ENCODE data around the gene TPT1. TPM values are rescaled to one million over a fixed set of nuclear protein-coding genes. Genes with fewer than 3 reads are reported as not detected.

Gene TPT1
- total RNA-seq, 1 experiment from 2014 or later: 1,247 TPM

DNA sequence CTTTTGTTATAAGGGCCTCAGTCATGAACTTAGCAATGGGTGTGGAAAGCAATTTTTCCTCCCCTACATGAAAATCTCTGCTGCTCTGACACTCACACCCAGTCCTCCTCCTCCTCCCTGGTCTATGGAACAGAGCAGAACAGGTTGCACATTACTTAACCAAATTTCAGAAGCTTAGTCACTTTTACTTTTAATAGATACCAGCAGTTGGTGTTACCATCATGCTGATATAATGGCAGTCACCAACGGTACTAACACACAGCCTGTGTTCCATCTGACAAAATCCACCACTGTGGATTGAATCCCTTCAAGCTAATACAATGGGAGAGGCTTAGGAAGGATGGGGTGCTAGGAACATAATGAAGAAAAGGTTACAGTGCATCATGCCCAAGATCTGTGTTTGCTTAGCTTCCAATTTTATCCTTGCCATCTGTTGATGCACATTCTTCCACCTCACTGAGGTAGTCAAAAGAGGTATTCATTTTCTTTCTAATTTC is 9.8 kb downstream of the TPT1 start:
- DNase-seq: no peak
- Histone ChIP-seq H3K36me3 (peaks cover 20% of the 10 kb centered on the region), H3K27me3 (no peaks in the 10 kb centered on the region)

DNA sequence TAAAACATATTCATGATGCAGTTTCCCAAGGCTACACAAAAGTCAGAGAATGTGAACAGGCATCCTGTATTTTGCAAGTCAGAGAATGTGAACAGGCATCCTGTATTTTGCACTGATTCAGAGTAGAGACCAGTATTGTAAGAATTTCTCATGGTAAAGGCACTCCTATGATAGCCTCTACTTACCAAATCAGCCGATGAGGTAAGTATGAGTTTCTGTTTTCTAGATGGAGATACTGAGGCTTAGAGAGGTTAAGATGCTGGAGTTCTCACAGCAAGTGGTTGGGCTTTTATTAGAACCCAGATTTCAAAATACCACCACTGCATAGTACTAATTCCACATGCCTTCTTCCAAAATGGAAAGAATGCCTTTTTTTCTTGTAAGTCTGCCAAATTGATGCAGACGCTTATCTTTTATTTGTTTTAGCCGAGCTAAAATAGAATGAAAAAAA is 12.3 kb downstream of the TPT1 start:
- no peaks in the 10 kb centered on the region for H3K27me3 ChIP-seq
- no peak for DNase-seq

More for the DNA sequence above, 9.8 kb downstream of the TPT1 start:
- Histone ChIP-seq H3K9me3 (no peaks in the 10 kb centered on the region), H3K4me3 (no peak overlapping the region)

DNA sequence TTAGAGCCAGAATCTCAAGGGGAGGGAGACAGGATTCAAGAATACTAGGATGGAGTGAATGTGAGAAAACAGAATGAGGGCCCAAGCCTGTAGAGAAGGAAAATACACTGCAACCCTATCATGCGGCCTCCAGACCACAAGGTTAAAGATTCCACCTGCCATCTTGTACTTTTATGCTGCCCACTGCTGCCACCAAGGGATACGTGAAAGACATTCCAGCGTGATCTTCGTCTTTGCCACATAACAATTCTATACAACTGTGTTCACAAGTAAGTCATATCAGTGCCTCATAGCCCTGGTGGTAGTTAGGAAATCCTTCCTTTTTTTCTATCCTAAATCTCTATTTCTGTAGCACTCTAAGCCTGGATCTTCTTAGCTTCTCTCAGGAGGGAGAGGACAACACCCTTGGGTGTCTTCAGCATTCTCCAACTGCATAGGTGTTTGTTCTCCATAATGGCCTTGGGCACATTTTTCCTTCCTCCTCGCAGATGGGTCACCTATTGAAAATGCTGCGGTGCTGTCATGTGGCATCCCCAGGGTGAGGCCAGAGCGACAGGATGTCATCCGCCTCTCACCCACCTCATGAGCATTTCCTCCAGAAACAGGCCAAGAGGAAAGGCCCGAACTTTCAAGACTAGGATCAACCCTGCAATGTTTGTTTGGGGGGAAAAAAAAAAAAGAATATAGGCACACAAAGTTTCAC is 13.6 kb downstream of the TPT1 start:
- H3K36me3 ChIP-seq: no peaks in the 10 kb centered on the region
- DNase-seq: no peak
- H3K9me3 ChIP-seq: no peaks in the 10 kb centered on the region

More for the DNA sequence above, 12.3 kb downstream of the TPT1 start:
- H3K4me3 ChIP-seq: no peak overlapping the region
- no peaks in the 10 kb centered on the region for H3K9me3 ChIP-seq
- H3K36me3 ChIP-seq: no peaks in the 10 kb centered on the region

DNA sequence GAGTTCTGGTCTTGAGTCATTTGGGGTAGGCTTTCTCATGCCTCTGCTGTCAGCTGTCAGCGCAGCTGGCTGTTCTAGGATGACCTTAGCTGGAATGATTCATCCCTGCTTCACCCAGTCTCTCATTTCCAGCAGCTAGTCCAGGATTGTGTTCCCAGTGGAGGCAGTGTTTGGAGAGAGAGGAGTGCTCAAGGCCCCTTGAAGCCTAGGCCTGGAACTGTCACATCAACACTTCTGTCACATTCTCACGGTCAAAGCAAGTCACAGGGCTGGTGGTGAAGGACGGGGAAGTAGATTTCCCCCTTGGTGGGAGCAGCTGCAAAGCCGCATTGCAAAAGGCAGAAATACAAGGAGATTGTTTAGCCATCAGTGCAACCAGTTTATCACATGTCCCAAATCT is 15.2 kb downstream of the TPT1 start:
- Histone ChIP-seq H3K36me3 (no peaks in the 10 kb centered on the region), H3K9me3 (no peaks in the 10 kb centered on the region), H3K4me3 (no peak overlapping the region), H3K27me3 (no peaks in the 10 kb centered on the region)
- DNase-seq: peak; percentile 75

More for the DNA sequence above, 13.6 kb downstream of the TPT1 start:
- H3K4me3 ChIP-seq: no peak overlapping the region
- no peaks in the 10 kb centered on the region for H3K27me3 ChIP-seq

- no peak for DNase-seq
- no peaks in the 10 kb centered on the region for H3K9me3 ChIP-seq
- H3K36me3 ChIP-seq: no peaks in the 10 kb centered on the region
- H3K27me3 ChIP-seq: no peaks in the 10 kb centered on the region
- no peak overlapping the region for H3K4me3 ChIP-seq
These were observed 19.9 kb downstream of the TPT1 start for GRCh38 chr13:45320876-45321629.

DNA sequence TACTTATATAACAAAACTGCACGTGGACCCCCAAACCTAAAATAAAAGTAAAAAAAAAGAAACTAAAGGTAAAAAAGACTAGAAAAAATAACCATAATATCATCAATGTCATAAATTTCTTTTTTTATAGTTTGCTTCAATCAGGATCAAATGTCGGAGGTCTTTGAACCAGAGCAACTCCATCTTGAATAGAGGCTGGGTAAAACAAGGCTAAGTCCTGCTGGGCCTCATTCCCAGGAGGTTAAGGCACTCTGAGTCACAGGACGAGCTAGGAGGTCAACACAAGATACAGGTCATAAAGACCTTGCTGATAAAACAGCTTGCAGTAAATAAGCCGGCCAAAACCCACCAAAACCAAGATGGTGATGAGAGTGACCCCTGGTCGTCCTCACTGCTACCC is 24.0 kb downstream of the TPT1 start:
- DNase-seq: no peak
- Histone ChIP-seq H3K36me3 (no peaks in the 10 kb centered on the region), H3K27me3 (no peaks in the 10 kb centered on the region), H3K4me3 (no peak overlapping the region), H3K9me3 (no peaks in the 10 kb centered on the region)

- Histone ChIP-seq H3K4me3 (no peak overlapping the region), H3K9me3 (no peaks in the 10 kb centered on the region), H3K36me3 (no peaks in the 10 kb centered on the region), H3K27me3 (no peaks in the 10 kb centered on the region)
- no peak for DNase-seq
These were observed 24.6 kb downstream of the TPT1 start for GRCh38 chr13:45316338-45316737.

- Histone ChIP-seq H3K9me3 (no peaks in the 10 kb centered on the region), H3K4me3 (no peak overlapping the region), H3K36me3 (no peaks in the 10 kb centered on the region), H3K27me3 (no peaks in the 10 kb centered on the region)
- peak; percentile 6 for DNase-seq
These were observed 25.3 kb downstream of the TPT1 start for GRCh38 chr13:45315520-45316167.

DNA sequence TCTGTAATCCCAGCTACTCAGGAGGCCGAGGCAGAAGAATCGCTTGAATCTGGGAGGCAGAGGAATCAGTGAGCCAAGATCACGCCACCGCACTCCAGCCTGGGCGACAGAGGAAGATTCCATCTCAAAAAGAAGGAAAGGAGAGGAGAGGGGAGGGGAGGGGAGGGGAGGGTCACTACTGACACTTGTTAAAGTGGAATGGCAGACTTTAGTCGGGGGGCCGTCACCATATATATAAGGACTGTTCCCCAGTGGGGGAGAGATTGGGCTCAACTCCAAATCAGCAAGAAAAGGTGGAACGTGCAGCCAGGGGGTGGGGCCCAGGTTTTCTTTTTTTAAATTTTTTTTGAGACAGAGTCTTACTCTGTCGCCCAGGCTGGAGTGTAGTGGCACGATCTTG is 26.2 kb downstream of the TPT1 start:
- no peak overlapping the region for H3K4me3 ChIP-seq

GRCh38 chr13:45310341-45311131 is 30.4 kb downstream of the TPT1 start:
- Histone ChIP-seq H3K36me3 (no peaks in the 10 kb centered on the region), H3K27me3 (no peaks in the 10 kb centered on the region), H3K4me3 (no peak overlapping the region), H3K9me3 (no peaks in the 10 kb centered on the region)
- no peak for DNase-seq

More for the DNA sequence above, 26.2 kb downstream of the TPT1 start:
- no peaks in the 10 kb centered on the region for H3K9me3 ChIP-seq
- no peaks in the 10 kb centered on the region for H3K27me3 ChIP-seq
- H3K36me3 ChIP-seq: no peaks in the 10 kb centered on the region
- no peak for DNase-seq

- H3K4me3 ChIP-seq: no peak overlapping the region
- no peaks in the 10 kb centered on the region for H3K36me3 ChIP-seq
- no peak for DNase-seq
- no peaks in the 10 kb centered on the region for H3K9me3 ChIP-seq
- H3K27me3 ChIP-seq: no peaks in the 10 kb centered on the region
These were observed 34.0 kb downstream of the TPT1 start for GRCh38 chr13:45306966-45307365.

GRCh38 chr13:45305079-45305478 is 35.9 kb downstream of the TPT1 start:
- Histone ChIP-seq H3K4me3 (no peak overlapping the region), H3K9me3 (no peaks in the 10 kb centered on the region), H3K36me3 (no peaks in the 10 kb centered on the region), H3K27me3 (no peaks in the 10 kb centered on the region)
- DNase-seq: no peak

- Histone ChIP-seq H3K27me3 (no peaks in the 10 kb centered on the region), H3K4me3 (no peak overlapping the region), H3K36me3 (no peaks in the 10 kb centered on the region), H3K9me3 (no peaks in the 10 kb centered on the region)
- no peak for DNase-seq
These were observed 37.1 kb downstream of the TPT1 start for GRCh38 chr13:45303866-45304265.

DNA sequence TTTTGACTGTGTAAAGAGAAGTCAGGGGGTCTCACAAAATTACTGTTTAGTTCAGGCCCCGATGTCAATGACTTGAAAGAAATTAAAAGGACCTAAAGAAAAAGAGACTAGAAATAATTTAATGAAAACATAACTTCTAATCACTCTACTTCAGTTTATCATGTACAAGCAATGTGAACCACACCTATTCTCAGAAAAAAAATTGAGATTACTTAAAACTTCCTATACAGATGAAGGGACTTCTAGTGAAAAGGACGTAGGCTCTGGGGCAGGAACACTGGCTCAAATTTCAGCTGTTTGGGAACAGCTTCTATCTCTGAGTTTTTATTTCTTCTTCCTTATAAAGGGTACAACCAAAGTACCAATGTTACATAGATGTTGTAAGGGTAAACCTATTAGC is 38.0 kb downstream of the TPT1 start:
- H3K27me3 ChIP-seq: no peaks in the 10 kb centered on the region
- no peaks in the 10 kb centered on the region for H3K9me3 ChIP-seq
- no peak for DNase-seq
- H3K36me3 ChIP-seq: no peaks in the 10 kb centered on the region
- H3K4me3 ChIP-seq: no peak overlapping the region

DNA sequence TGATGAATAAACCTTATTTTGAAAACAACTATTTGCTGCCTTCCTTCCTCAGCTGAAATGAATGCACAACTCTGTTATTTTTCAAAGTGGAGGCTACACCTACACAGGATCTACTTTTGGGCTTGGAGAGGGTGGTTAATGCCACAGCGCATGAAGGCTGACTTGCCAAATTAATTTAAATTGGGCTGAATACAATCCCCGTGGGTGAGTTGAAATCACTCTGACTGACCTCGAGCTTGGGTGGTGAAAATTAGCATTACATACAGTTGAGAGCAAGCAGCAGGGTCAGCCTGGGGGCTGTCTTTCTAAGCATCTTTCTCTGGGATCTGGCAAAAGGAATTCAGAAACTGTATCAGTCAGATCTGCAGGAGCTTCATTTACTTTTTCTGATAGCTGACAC is 38.5 kb downstream of the TPT1 start:
- Histone ChIP-seq H3K9me3 (no peaks in the 10 kb centered on the region), H3K36me3 (no peaks in the 10 kb centered on the region), H3K27me3 (no peaks in the 10 kb centered on the region), H3K4me3 (no peak overlapping the region)
- no peak for DNase-seq

- Histone ChIP-seq H3K36me3 (peaks cover 6% of the 10 kb centered on the region), H3K9me3 (no peaks in the 10 kb centered on the region), H3K27me3 (no peaks in the 10 kb centered on the region), H3K4me3 (no peak overlapping the region)
- DNase-seq: no peak
These were observed 39.7 kb downstream of the TPT1 start for GRCh38 chr13:45301263-45301662.
